ENCODE measurements around the gene STK32C.

The STK32C gene

DNA sequence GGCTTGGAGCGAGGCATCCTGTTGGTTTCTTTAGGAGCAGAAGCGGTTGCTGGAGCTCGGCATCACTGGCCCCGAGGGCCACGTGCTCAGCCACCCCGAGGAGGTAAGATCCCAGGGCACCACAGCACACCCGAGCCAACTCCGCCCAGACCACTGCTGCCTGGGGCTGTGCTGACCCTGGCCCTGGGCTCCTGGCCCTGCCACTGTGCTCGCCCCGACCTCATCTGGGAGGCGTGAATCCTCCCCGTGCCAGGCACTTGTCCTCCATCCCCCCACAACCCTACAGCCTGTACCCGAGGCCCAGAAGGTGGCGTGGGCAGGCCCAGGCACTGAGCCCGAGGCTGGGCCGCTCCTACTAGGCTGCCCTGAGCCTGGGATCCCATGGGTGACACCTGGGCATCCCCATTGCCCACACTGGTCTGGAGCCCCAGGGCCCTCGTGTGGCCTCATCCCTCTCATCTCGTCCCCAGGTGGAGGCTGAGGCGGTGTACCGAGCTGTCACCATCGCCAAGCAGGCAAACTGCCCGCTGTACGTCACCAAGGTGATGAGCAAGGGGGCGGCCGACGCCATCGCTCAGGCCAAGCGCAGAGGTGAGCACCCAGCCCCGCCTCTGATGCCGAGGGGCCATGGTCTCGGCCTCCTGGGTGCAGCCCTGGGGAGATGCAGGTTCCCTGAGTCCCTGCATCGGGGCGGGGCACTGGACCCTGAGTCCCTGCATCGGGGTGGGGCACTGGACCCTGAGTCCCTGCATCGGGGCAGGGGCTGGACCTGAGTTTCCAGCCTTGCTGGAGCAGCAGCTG lies 109.2 kb downstream of the STK32C start:
- no peak for DNase-seq (ENCODE audit: low spot score)

GRCh38 chr10:132198068-132198370 lies 109.7 kb downstream of the STK32C start:
- DNase-seq (ENCODE audit: low spot score) = no peak

- no peak for DNase-seq (ENCODE audit: low spot score)
These were observed 110.3 kb downstream of the STK32C start for GRCh38 chr10:132197271-132198067.

GRCh38 chr10:132196178-132197113 lies 111.3 kb downstream of the STK32C start:
- DNase-seq (ENCODE audit: low spot score) = no peak

- no peak for DNase-seq (ENCODE audit: low spot score)
These were observed 112.2 kb downstream of the STK32C start for GRCh38 chr10:132195366-132196075.

DNA sequence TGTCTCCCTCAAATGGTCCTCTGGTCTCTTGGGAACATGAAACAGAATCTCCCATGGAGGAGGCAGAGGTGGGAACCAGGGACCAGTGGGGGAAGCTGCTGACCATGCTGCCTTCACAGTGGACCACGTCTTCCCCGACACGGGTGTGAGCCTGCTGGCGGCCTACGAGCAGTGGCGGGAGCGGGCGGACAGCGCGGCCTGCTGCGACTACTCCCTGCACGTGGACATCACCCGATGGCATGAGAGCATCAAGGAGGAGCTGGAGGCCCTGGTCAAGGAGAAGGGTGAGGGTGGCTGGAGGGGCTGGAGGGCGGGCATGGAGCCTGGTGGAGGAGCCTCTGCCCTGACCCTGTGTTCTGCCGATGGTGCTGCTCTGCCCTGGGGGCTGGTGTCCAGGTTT lies 113.0 kb downstream of the STK32C start:
- DNase-seq (ENCODE audit: low spot score) = no peak

GRCh38 chr10:132193907-132194552 lies 113.7 kb downstream of the STK32C start:
- DNase-seq (ENCODE audit: low spot score) = peak; percentile 76

DNA sequence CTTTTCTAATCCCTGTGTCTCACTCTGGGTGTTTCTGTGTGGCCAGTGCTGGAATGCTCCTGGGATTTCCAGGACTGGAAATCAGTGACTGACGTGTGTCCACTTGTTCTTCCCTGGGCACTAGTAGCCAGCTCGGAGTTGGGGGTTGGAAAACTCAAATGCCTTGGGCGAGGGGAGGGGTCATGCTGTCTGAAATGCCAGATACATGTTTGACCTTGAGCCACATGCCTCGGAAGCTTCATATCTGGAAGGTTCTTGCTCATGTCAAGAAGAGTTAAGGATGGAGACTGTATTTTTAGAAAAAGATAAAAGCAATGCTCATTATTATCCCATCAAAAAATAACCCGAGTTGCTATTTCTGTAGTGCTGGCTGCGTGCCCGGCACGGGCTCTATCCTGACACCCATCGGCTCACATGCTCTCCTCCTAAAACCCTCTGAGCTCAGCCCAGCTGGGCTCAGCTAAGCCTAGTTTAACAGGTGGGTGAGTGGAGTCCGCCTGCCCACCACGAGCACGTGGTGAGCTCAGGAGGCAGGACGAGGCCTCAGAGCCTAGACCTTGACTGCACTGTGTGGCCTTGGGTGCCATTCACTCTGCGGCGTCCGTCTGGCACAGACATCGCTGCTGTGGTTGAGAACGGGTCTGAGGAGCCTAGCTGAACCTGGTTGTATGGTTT lies 114.6 kb downstream of the STK32C start:
- no peak for DNase-seq (ENCODE audit: low spot score)

GRCh38 chr10:132192076-132192975 lies 115.4 kb downstream of the STK32C start:
- no peak for DNase-seq (ENCODE audit: low spot score)

GRCh38 chr10:132189810-132190422 lies 117.8 kb downstream of the STK32C start:
- DNase-seq (ENCODE audit: low spot score) = no peak

- DNase-seq (ENCODE audit: low spot score) = no peak
These were observed 118.7 kb downstream of the STK32C start for GRCh38 chr10:132189016-132189415.

- DNase-seq (ENCODE audit: low spot score) = no peak
These were observed 119.4 kb downstream of the STK32C start for GRCh38 chr10:132188331-132188730.

- peak; percentile 64 for DNase-seq (ENCODE audit: low spot score)
These were observed 120.2 kb downstream of the STK32C start for GRCh38 chr10:132187430-132188138.

DNA sequence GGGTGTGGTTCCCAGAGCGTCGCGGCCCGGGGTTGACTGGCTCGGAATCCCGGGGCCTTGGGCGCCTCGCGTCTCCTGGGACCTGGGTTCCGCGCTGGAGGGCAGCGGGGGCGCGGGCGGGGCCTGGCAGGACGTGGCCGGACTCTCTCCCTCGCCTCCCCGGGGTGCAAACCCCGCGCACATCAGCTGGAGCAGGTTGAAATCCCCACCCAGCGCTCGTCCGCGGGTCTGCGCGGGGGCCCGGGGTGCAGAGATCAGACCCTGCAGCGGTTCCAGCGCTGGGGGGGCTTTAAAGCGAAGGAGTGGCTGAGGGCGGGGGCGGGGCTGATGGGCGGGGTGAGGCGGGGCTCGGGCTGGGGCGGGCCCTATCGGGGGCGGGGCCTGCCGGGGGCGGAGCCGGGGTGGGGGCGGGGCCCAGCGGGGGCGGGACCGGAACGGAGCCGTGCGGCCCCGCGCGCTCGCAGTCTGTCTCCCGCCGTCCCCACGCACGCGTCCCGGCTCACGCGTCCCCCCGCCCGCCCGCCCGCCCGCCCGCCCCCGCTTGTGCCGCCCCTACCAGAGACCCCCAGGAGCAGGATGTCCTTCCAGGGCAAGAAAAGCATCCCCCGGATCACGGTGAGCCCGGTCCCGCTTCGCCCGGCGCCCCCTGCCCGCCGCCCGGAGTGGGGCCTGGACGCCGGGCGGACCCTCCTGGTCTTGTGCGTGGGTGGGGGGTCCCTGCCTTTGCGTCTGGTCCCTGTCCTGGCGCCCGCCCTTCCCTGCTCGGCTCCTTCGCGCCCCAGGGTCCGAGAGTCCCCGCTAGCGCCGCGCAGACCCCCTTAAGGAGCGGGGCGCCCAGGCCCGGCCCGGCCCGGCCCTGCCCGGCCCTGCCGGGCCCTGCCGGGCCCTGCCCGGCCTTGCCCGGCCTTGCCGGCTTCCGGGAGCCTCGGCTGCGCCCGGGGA lies 121.0 kb downstream of the STK32C start, which contains the start of gene DPYSL4:
DPYSL4 (plus strand) TSS at position 461 of the 942 bp plus-strand sequence; CDS start at position 577, 116 bp downstream.
- peak; percentile 97 for DNase-seq (ENCODE audit: low spot score)

DNA sequence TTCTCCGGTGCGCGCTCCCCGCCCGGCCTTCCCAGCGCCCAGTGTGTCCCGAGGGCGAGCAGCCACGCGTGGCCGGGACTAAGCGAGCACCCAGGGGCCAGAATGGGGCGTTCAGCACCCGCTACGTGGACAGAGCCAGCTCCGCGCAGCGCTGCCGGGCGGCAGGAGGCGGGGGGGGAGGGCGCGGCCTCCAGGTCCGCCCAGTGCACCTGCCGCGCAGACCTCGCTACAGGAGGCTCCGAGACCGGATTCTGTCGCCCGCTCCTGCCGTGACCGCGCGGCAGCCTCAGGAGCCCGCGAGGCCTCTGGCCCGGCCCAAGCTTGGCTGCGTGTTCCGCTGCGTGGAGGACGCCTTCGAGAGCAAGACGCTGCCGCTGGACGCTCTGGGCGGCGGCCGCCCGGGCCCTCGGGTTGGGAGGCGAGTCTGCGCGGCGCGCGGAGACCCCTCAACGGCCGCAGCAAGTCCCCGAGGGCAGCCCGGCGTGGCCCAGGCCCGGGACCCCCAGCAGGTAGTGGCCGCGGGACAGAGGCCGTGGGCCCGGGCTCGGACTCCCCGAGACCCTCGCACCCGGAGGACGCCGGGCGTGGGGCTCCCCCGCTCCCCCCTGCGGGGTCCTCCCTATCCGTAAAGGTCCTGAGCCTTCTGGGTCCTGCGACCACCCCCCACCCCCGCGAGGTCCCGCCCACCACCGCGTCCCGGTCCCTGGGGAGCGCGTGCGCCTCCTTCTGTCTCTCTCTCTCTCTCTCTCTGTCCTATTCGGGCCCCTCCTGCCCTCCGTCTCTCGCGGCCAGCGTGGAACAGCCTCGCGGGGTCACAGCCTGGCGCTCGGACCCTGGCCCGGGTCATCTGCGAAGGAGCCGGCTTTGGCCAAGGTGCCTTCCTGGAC lies 121.9 kb downstream of the STK32C start:
- peak; percentile 77 for DNase-seq (ENCODE audit: low spot score)
